ENCODE data around the gene TENM3.
"Not testable (repeated sequence)": the region's sequence is repeated elsewhere in the genome, so short reads cannot be mapped to it uniquely, and the experiment has no call there.

Gene TENM3

DNA sequence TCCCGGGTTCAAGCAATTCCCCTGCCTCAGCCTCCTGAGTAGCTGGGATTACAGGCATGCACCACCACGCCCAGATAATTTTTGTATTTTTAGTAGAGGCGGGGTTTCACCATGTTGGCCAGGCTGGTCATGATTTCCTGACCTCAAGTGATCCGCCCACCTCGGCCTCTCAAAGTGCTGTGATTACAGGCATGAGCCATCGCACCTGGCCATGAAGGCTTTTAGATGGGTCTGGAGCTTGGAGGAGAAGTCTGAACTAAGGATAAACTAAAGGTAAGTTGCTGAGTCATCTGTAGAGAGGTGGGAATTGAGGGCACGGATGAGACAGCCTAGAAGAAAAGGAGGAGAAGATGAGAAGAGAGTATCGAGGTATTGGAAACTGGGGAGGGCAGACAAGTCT is at the start of gene TENM3:
Gene TENM3 (plus strand): TSS at position 199 of the 400 bp plus-strand sequence. CDS start 80,619 bp downstream, outside the sequence.
- not testable (repeated sequence) for H3K4me3 ChIP-seq (ENCODE audit: low read depth, low read length)

DNA sequence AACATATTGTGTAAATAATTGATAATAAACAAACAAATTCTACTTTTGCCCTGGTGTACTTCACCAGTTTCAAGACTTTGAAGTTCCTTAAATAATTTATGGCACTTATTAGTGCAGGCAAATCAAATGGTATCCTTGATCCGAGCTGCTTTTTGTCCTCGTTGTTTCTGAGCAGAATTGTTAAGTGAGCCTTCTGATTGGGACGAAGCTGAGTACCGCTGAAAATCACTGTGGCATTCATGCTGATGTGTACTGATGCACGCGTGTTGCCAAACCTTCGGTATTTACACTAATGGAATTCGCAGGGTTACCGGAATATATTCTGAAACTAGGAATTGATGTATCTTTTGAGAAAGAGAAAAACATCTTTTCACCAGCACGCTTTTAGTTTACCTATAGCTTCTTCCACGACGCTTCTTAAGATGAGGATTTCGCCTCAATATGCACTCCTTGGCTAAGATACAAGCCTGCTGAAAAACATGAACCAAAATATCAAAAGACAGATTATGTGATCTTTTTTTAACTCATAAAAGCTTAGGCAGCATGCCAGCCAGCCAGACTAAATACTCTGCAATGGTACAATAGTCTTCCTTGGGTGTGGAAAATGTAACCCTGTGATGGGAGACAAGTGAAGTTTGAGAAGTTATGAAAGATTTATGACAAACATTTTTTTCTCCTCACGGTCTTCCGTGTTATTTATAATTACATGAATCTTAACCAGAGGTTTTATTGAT is 48.9 kb upstream of the TENM3 start:
- H3K4me3 ChIP-seq (ENCODE audit: low read depth, low read length), result no peak overlapping the region
- no peak for TF ChIP-seq CTCF (IDR thresholded peaks at IDR 0.05; ENCODE audit: low read depth, low read length)

DNA sequence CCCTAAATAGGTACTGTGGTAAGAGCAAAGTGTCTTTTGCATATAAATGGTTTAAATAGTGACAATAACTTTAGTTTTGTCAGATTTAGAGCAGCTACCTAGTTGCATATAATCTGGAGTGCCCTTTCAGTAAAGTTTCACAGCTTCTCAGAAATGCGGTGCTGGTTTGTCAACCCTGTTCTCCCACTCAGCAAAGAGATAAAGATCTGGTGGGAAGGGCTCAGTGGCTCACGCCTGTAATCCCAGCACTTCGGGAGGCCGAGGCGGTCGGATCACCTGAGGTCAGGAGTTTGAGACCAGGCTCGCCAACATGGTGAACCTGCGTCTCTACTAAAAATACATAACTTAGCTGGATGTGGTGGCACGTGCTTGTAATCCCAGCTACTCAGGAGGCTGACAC is 45.6 kb upstream of the TENM3 start:
- H3K4me3 ChIP-seq (ENCODE audit: low read depth, low read length), result no peak overlapping the region
- TF ChIP-seq CTCF (IDR thresholded peaks at IDR 0.05; ENCODE audit: low read depth, low read length), result no peak

- no peak for TF ChIP-seq CTCF (IDR thresholded peaks at IDR 0.05; ENCODE audit: low read depth, low read length)
- no peak overlapping the region for H3K4me3 ChIP-seq (ENCODE audit: low read depth, low read length)
Observed at GRCh38 chr4:182201871-182202270, 41.3 kb upstream of the TENM3 start.

GRCh38 chr4:182202650-182203049 is 40.6 kb upstream of the TENM3 start:
- H3K4me3 ChIP-seq (ENCODE audit: low read depth, low read length), result no peak overlapping the region
- TF ChIP-seq CTCF (IDR thresholded peaks at IDR 0.05; ENCODE audit: low read depth, low read length), result no peak

GRCh38 chr4:182203872-182204411 is 39.3 kb upstream of the TENM3 start:
- TF ChIP-seq CTCF (IDR thresholded peaks at IDR 0.05; ENCODE audit: low read depth, low read length), result no peak
- no peak overlapping the region for H3K4me3 ChIP-seq (ENCODE audit: low read depth, low read length)

GRCh38 chr4:182205306-182205705 is 37.9 kb upstream of the TENM3 start:
- no peak overlapping the region for H3K4me3 ChIP-seq (ENCODE audit: low read depth, low read length)
- no peak for TF ChIP-seq CTCF (IDR thresholded peaks at IDR 0.05; ENCODE audit: low read depth, low read length)
